Osteoblast (primary cell): ENCODE measurements around the gene ATP6V0E2. TPM values are rescaled to one million over a fixed set of nuclear protein-coding genes. Genes with fewer than 3 reads are reported as not detected.

Source experiments
- small RNA-seq: library from RNA; depleted of rRNA; stranded (forward); fragments of <200 nt; gene quantifications from one replicate; pipeline ENCODE3, GENCODE V24; 2012
- total RNA-seq: library from RNA; depleted of rRNA; stranded (reverse); fragments of >200 nt; gene quantifications from 2 replicates; pipeline ENCODE4 v1.2.3, GENCODE V29; 2012

The ATP6V0E2 gene
- total RNA-seq, 1 donor: 27.9 TPM

Small RNAs within 50 kb of the gene (small RNA-seq; reads per million reads assigned to genes)
- gene AC093458.1: not detected

Other genes with a start within 250 kb of the ATP6V0E2 start
- gene ZNF467, start 100.4 kb upstream of the ATP6V0E2 start, total RNA-seq: not detected in 2 replicates
- 8.7 and 12.7 TPM in 2 replicates for gene ZNF862, start 35.6 kb upstream of the ATP6V0E2 start, total RNA-seq